ENCODE results near the gene DNAJC15. TPM values are rescaled to one million over a fixed set of nuclear protein-coding genes. Genes with fewer than 3 reads are reported as not detected.

DNAJC15 gene
- total RNA-seq, 1 experiment from 2014 or later: 20.3 TPM

- Histone ChIP-seq H3K4me3 (ENCODE audit: low read depth in 2 of 2, low read length in 2 of 2) (no peak overlapping the region), H3K9me3 (ENCODE audit: control insufficient read depth, insufficient read depth, low read depth, low read length) (no peaks in the 10 kb centered on the region), H3K36me3 (ENCODE audit: control insufficient read depth, insufficient read depth, low read length) (no peaks in the 10 kb centered on the region), H3K27me3 (ENCODE audit: control insufficient read depth, insufficient read depth, low read length) (no peaks in the 10 kb centered on the region), H3K27ac (ENCODE audit: low read length) (no peak overlapping the region), H3K4me1 (ENCODE audit: control insufficient read depth, insufficient read depth, low read length) (no peaks in the 10 kb centered on the region)
- intact Hi-C loops (cut with micrococcal nuclease; ENCODE audit: unreplicated experiment) (no loop called here), in situ Hi-C loops (cut with HindIII; ENCODE audit: low pct_unique_long_range_greater_than_20kb, low sequenced_read_pairs) (no loop called here)
- ATAC-seq: no peak
- no peak for DNase-seq (ENCODE audit: low read depth, low spot score)
- BruUV-seq (replicated peaks): no TSS peak
- POLR2A ChIA-PET: no interaction called here
- CTCF ChIA-PET: no interaction called here
- TF ChIP-seq POLR2AphosphoS5 (IDR thresholded peaks at IDR 0.05; ENCODE audit: low read depth, low read length) (no peak), SIN3A (IDR thresholded peaks at IDR 0.05; ENCODE audit: borderline replicate concordance, insufficient read depth, low read depth, low read length) (no peak), TCF7L2 (IDR thresholded peaks at IDR 0.05; ENCODE audit: low read depth, low read length) (no peak), REST (IDR thresholded peaks at IDR 0.05; ENCODE audit: insufficient read depth in 1 of 2, low read depth in 2 of 2, low read length in 1 of 2) (no peak)
- TF ChIP-seq, protein P1, sequence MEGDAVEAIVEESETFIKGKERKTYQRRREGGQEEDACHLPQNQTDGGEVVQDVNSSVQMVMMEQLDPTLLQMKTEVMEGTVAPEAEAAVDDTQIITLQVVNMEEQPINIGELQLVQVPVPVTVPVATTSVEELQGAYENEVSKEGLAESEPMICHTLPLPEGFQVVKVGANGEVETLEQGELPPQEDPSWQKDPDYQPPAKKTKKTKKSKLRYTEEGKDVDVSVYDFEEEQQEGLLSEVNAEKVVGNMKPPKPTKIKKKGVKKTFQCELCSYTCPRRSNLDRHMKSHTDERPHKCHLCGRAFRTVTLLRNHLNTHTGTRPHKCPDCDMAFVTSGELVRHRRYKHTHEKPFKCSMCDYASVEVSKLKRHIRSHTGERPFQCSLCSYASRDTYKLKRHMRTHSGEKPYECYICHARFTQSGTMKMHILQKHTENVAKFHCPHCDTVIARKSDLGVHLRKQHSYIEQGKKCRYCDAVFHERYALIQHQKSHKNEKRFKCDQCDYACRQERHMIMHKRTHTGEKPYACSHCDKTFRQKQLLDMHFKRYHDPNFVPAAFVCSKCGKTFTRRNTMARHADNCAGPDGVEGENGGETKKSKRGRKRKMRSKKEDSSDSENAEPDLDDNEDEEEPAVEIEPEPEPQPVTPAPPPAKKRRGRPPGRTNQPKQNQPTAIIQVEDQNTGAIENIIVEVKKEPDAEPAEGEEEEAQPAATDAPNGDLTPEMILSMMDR (IDR thresholded peaks at IDR 0.05): no peak
Observed at GRCh38 chr13:43128504-43128961, 105.1 kb downstream of the DNAJC15 start.

- TF ChIP-seq, protein P1 (IDR thresholded peaks at IDR 0.05): no peak
- TF ChIP-seq TCF7L2 (IDR thresholded peaks at IDR 0.05; ENCODE audit: low read depth, low read length): no peak
- TF ChIP-seq SIN3A (IDR thresholded peaks at IDR 0.05; ENCODE audit: borderline replicate concordance, insufficient read depth, low read depth, low read length): no peak
- TF ChIP-seq REST (IDR thresholded peaks at IDR 0.05; ENCODE audit: insufficient read depth in 1 of 2, low read depth in 2 of 2, low read length in 1 of 2): no peak
- TF ChIP-seq POLR2AphosphoS5 (IDR thresholded peaks at IDR 0.05; ENCODE audit: low read depth, low read length): no peak
- ATAC-seq (no peak), DNase-seq (ENCODE audit: low read depth, low spot score) (no peak)
- Histone ChIP-seq H3K36me3 (ENCODE audit: control insufficient read depth, insufficient read depth, low read length) (no peaks in the 10 kb centered on the region), H3K4me3 (ENCODE audit: low read depth in 2 of 2, low read length in 2 of 2) (no peak overlapping the region), H3K4me1 (ENCODE audit: control insufficient read depth, insufficient read depth, low read length) (no peaks in the 10 kb centered on the region), H3K27me3 (ENCODE audit: control insufficient read depth, insufficient read depth, low read length) (no peaks in the 10 kb centered on the region), H3K9me3 (ENCODE audit: control insufficient read depth, insufficient read depth, low read depth, low read length) (no peaks in the 10 kb centered on the region), H3K27ac (ENCODE audit: low read length) (no peak overlapping the region)
- in situ Hi-C loops (cut with HindIII; ENCODE audit: low pct_unique_long_range_greater_than_20kb, low sequenced_read_pairs): no loop called here
- BruUV-seq (replicated peaks): no TSS peak
- intact Hi-C loops (cut with micrococcal nuclease; ENCODE audit: unreplicated experiment): no loop called here
- CTCF ChIA-PET: no interaction called here
- POLR2A ChIA-PET: no interaction called here
Observed at GRCh38 chr13:43129066-43129465, 105.7 kb downstream of the DNAJC15 start.

Data from Panc1 (cell line).